ENCODE data around the gene PPP1R15B. TPM values are rescaled to one million over a fixed set of nuclear protein-coding genes. Genes with fewer than 3 reads are reported as not detected.
A peak's percentile ranks its signal among the peaks of the same experiment; 100 is the strongest.

The PPP1R15B gene
- total RNA-seq, 1 experiment from 2014 or later: 24.8 TPM

DNA sequence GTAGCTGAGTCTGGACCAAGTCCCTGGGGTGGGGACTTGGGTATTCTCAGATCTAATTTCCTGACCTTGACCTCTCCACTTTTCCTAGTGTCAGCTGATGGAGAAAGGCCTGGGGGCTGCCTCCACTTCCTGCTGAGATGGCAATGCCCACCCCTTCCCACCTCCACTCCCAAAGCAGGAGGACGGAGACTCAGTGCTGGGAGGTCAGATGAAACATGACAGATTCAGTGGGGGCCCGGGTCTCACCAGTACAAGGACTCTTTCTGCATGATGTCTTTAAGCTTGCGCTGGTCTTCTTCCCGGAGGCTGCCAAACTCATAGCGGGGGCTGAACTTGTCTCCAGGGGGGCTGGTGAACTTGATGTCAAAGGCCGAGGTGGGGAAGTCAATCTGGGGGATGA lies 35.6 kb upstream of the PPP1R15B start:
- in situ Hi-C loops (cut with HindIII; ENCODE audit: low pct_unique_long_range_greater_than_20kb, low sequenced_read_pairs): no loop called here
- DNase-seq (ENCODE audit: low read depth, low spot score): no peak

GRCh38 chr1:204446413-204447111 lies 34.9 kb upstream of the PPP1R15B start:
- DNase-seq (ENCODE audit: low read depth, low spot score): peak; percentile 71
- in situ Hi-C loops (cut with HindIII; ENCODE audit: low pct_unique_long_range_greater_than_20kb, low sequenced_read_pairs): no loop called here

- peak; percentile 87 for DNase-seq (ENCODE audit: low read depth, low spot score)
- in situ Hi-C loops (cut with HindIII; ENCODE audit: low pct_unique_long_range_greater_than_20kb, low sequenced_read_pairs): no loop called here
These were observed 34.3 kb upstream of the PPP1R15B start for GRCh38 chr1:204445860-204446412.

DNA sequence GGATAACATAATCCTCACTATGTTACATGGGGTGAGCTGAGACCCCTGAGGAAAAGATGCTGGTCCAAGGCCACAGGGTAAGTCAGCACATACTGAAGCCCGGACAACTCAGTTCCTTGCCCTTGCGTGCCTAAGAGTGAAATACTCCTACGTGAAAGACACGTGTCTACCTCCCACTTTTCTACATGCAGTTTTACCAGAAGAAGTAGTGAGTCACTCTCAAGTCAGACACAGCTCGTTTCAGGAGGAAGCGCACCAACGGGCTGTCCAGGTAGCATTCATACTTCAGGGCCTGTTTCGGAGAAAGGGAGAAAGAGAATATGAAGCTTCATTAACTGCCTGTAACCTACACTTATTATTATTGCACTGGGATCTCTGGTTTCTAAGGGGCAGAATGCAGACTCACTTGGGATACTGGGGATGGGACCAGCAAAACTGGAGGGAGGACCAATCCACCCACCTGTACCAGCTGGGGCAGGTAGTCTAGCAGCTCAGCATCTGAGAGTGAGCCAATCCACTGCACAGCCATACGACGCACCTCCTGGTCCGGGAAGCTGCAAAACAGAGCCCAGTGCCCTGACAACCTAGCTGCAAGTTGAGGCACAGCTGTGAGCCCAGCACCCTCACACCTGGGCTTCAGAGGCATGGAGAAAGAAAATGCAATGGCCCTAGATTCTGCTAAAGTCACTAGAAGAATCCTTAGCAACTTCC lies 32.4 kb upstream of the PPP1R15B start:
- in situ Hi-C loops (cut with HindIII; ENCODE audit: low pct_unique_long_range_greater_than_20kb, low sequenced_read_pairs): no loop called here
- no peak for DNase-seq (ENCODE audit: low read depth, low spot score)

DNA sequence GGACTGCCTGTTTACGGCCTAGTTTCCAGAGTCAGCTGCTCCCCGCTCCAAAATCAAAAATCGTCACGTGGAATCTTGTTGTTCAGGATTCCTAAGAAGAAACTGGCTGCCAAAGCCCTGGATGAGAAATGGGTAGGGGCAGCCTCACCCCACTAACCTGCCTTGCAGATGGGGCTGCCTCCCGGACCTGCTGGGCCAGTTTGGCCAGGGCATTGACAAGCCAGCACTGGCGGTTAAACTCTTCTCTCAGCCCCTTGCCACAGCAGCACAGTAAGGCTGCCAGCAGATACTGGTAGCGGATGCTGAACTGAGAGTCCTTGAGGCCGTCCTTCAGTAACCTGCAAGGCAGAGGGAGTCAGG lies 31.6 kb upstream of the PPP1R15B start:
- no peak for DNase-seq (ENCODE audit: low read depth, low spot score)
- in situ Hi-C loops (cut with HindIII; ENCODE audit: low pct_unique_long_range_greater_than_20kb, low sequenced_read_pairs): no loop called here

DNA sequence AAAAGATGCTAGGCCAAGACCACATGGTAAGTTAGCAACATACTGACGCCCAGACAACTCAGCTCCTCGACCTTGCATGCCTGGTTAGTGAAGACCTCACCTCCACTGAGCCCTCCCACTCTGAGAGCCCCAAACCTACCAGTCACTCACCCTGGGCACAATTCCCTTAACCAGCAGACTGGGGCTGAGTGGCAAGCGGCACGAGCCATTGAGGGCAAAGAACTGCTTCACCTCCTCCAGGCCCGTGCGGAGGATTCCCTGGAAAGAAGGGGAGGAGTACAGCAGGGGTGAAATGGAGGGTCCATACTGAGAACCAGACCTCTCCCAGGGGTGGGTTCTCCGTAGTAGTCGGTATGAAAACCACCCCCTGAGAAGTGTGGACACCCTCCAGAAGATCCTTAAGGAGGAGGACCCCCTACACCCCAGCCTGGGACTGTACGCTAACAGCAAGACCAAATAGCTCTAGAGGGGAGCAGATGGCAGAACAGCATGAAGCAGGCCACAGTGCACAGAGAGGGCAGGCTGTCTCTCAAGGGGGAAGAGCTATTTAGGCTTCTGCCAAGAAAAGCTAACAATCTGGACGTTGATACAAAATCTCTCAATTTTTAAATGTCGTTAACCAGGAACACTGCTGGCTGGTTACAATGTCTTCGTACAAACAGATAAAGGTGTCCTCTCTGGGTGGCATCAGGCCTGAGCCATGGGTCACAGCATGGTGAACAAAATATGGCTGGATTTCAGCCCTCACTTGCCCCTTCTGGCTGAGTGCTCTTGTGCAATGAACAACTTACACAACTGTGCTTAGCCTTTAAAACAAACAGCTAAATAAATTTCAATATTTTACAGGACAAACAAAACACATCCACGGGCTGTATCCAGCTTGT lies 31.0 kb upstream of the PPP1R15B start:
- in situ Hi-C loops (cut with HindIII; ENCODE audit: low pct_unique_long_range_greater_than_20kb, low sequenced_read_pairs): no loop called here
- no peak for DNase-seq (ENCODE audit: low read depth, low spot score)

DNA sequence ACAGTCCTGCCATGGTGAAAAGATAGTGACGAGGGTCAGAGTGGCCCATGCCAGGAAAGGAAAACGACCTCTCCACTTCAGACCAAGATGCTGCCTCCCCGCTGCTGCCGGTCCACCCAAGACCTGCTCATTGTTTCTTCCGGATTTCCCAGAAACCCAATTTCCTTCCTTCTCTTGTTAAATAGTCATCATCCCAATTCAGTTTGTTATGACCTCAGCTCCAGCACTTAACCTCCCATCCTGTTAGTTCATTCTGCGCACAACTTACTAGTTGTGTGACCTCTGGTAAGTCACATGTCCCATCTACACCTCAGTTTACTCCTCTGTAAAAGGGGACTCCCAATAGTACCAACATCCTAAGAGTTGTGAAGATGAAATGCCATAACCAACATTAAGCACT lies 29.9 kb upstream of the PPP1R15B start:
- in situ Hi-C loops (cut with HindIII; ENCODE audit: low pct_unique_long_range_greater_than_20kb, low sequenced_read_pairs): no loop called here
- no peak for DNase-seq (ENCODE audit: low read depth, low spot score)

DNA sequence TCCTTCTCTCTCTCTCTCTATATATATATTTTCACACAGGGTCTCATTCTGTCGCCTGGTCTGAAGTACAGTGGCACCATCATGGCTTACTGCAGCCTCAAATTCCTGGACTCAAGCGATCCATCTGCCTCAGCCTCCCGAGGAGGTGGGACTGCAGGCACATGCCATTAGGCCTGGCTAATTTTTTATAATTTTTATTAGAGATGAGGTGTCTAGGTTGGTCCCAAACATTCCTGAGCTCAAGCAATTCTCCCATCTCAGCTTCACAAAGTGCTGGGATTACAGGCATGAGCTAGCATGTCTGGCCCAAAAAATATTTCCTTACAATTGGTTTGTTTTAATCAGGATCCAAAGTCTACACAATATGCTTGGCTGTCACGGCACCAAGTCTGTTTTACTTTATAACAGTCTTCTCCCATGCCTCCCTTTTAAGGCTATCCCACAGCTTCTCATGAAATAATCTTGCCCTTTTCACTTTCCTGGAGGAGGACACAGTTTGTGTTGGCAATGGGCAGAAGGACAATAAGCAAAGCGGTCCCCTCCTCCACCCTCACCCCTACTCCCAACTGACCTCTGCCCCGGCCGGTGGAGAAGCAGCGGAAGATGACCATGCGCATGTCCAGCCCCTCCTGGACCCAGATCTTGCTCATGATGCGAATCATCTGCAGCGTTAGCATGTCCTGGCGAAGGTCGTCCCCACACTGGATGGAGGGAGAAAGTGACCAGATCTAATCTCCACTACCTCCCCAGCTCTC lies 28.2 kb upstream of the PPP1R15B start:
- in situ Hi-C loops (cut with HindIII; ENCODE audit: low pct_unique_long_range_greater_than_20kb, low sequenced_read_pairs): no loop called here
- DNase-seq (ENCODE audit: low read depth, low spot score): no peak

- in situ Hi-C loops (cut with HindIII; ENCODE audit: low pct_unique_long_range_greater_than_20kb, low sequenced_read_pairs): no loop called here
- no peak for DNase-seq (ENCODE audit: low read depth, low spot score)
These were observed 27.0 kb upstream of the PPP1R15B start for GRCh38 chr1:204438628-204439027.

- no peak for DNase-seq (ENCODE audit: low read depth, low spot score)
- in situ Hi-C loops (cut with HindIII; ENCODE audit: low pct_unique_long_range_greater_than_20kb, low sequenced_read_pairs): no loop called here
These were observed 26.4 kb upstream of the PPP1R15B start for GRCh38 chr1:204437796-204438570.

DNA sequence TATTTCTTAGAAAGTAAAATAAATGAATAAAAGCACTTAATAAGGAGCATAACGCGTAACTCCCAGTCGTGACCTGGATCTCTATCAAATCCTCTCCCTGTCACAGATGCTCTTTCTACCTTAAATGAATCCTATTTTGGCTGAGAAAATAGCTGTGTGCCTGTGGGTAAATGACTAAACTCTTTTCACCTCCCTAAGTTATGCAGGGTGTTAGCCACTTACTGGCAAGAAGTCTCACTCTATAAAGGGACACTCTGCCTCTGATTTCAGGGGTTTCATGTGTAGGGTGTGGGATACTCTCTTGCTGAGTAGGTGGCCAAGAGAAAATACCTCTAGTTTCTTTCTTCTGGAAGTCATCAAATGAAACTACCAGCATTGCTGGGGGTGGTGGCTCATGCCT lies 24.3 kb upstream of the PPP1R15B start:
- in situ Hi-C loops (cut with HindIII; ENCODE audit: low pct_unique_long_range_greater_than_20kb, low sequenced_read_pairs): no loop called here
- DNase-seq (ENCODE audit: low read depth, low spot score): no peak

GRCh38 chr1:204435381-204435831 lies 23.8 kb upstream of the PPP1R15B start:
- in situ Hi-C loops (cut with HindIII; ENCODE audit: low pct_unique_long_range_greater_than_20kb, low sequenced_read_pairs): no loop called here

DNA sequence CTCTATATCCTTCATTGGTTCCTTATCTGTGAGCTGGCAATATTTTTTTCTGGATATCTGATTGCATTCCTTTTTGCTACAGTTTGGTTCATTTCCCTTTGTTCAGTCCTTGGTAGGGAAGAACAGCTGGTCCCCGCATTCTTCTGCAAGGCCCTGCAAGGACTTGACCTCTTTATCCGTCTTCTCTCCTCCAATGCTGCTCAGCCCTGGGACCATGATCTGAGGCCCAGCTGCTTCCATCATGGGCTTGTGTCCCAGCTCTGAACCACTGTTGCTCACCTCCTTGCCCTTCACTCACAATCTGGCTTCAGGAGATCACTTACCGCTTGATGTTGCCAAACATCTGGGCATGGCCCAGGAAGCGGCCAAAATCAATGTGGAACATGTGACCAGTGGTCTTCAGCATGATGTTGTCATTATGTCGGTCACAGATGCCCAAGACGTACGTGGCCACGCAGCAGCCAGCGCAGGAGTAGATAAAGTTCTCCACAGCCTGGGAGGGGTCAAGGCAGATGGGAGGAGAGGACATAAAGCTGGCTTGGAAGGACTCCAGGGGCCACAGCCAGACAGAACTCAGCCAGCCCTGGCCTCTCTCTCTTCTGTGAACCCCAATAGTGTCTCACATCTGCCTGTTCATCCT lies 22.6 kb upstream of the PPP1R15B start:
- no peak for DNase-seq (ENCODE audit: low read depth, low spot score)
- in situ Hi-C loops (cut with HindIII; ENCODE audit: low pct_unique_long_range_greater_than_20kb, low sequenced_read_pairs): no loop called here

More at GRCh38 chr1:204435381-204435831, 23.8 kb upstream of the PPP1R15B start:
- no peak for DNase-seq (ENCODE audit: low read depth, low spot score)

- in situ Hi-C loops (cut with HindIII; ENCODE audit: low pct_unique_long_range_greater_than_20kb, low sequenced_read_pairs): no loop called here
- no peak for DNase-seq (ENCODE audit: low read depth, low spot score)
These were observed 21.1 kb upstream of the PPP1R15B start for GRCh38 chr1:204432708-204433107.

- DNase-seq (ENCODE audit: low read depth, low spot score): peak; percentile 75
- in situ Hi-C loops (cut with HindIII; ENCODE audit: low pct_unique_long_range_greater_than_20kb, low sequenced_read_pairs): no loop called here
These were observed 19.9 kb upstream of the PPP1R15B start for GRCh38 chr1:204431310-204432184.
